ENCODE results near the gene RNF207. TPM values are rescaled to one million over a fixed set of nuclear protein-coding genes. Genes with fewer than 3 reads are reported as not detected.
A peak's percentile ranks its signal among the peaks of the same experiment; 100 is the strongest.

The RNF207 gene
- total and polyA plus RNA-seq, 4 donors = 8.0 to 14.4 (median 12.3) TPM

- ATAC-seq (ENCODE audit: insufficient read depth, low FRiP score) (no peak), DNase-seq (no peak)
- TF ChIP-seq CTCF (IDR thresholded peaks at IDR 0.05; ENCODE audit: control extremely low read depth, extremely low read depth) = no peak
- H3K27me3 ChIP-seq (ENCODE audit: control insufficient read depth in 3 of 3, insufficient read depth in 3 of 3, low read length in 2 of 3) = peaks cover 0 to 21% (median 12%) of the 10 kb centered on the region in 3 donors
- H3K4me1 ChIP-seq (ENCODE audit: control insufficient read depth in 5 of 5, insufficient read depth in 5 of 5, low read length in 5 of 5) = peaks cover 0 to 20% (median 4%) of the 10 kb centered on the region in 5 donors
- peak overlapping the region in 1 of 2 donors; percentile 98 for H3K27ac ChIP-seq (ENCODE audit: low read depth in 1 of 2, low read length in 1 of 2)
- H3K4me3 ChIP-seq = no peak overlapping the region
- H3K9me3 ChIP-seq (ENCODE audit: control insufficient read depth in 4 of 4, insufficient read depth in 3 of 4, low read length in 3 of 4) = no peaks in the 10 kb centered on the region
- no peak overlapping the region for H3K9ac ChIP-seq (ENCODE audit: insufficient read depth in 1 of 2, low read length in 2 of 2)
- 66 to 83% methylated on average over 19 of the region's 19 CpGs for WGBS, 2 donors
- H3K36me3 ChIP-seq (ENCODE audit: control insufficient read depth in 4 of 4, insufficient read depth in 4 of 4, low read length in 4 of 4) = no peaks in the 10 kb centered on the region
These were observed 1.4 kb downstream of the RNF207 start for GRCh38 chr1:6207075-6207885.

DNA sequence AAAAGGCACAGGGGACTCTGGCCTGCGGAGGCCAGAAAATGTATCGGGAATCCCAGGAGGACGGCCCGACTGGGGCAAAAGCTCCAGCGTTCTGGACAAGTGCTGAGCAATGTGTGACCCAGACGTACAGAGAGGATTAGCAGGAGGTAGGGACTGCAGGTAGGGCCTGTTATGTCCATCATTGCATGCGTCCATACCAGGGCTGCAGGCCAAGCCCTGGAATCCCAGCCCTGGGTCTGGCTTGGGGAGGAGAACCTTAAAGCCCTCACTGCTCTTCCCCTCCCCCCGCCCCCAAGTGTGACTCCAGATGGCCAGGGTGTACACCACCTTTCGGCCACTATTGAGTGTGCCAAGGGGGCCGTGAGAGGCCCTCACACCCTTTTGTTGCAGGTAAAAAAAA lies 2.0 kb downstream of the RNF207 start:
- peaks cover 0 to 20% (median 4%) of the 10 kb centered on the region in 5 donors for H3K4me1 ChIP-seq (ENCODE audit: control insufficient read depth in 5 of 5, insufficient read depth in 5 of 5, low read length in 5 of 5)
- no peak for TF ChIP-seq CTCF (IDR thresholded peaks at IDR 0.05; ENCODE audit: control extremely low read depth, extremely low read depth)
- no peaks in the 10 kb centered on the region for H3K36me3 ChIP-seq (ENCODE audit: control insufficient read depth in 4 of 4, insufficient read depth in 4 of 4, low read length in 4 of 4)
- H3K4me3 ChIP-seq = no peak overlapping the region
- H3K9me3 ChIP-seq (ENCODE audit: control insufficient read depth in 4 of 4, insufficient read depth in 3 of 4, low read length in 3 of 4) = no peaks in the 10 kb centered on the region
- WGBS, 2 donors = 82 to 89% methylated on average over 10 of the region's 10 CpGs
- peaks cover 0 to 21% (median 12%) of the 10 kb centered on the region in 3 donors for H3K27me3 ChIP-seq (ENCODE audit: control insufficient read depth in 3 of 3, insufficient read depth in 3 of 3, low read length in 2 of 3)
- DNase-seq = no peak
- H3K27ac ChIP-seq (ENCODE audit: low read depth in 1 of 2, low read length in 1 of 2) = no peak overlapping the region
- H3K9ac ChIP-seq (ENCODE audit: insufficient read depth in 1 of 2, low read length in 2 of 2) = no peak overlapping the region
- ATAC-seq (ENCODE audit: insufficient read depth, low FRiP score) = no peak

- ATAC-seq (ENCODE audit: insufficient read depth, low FRiP score) = no peak
- no peaks in the 10 kb centered on the region for H3K36me3 ChIP-seq (ENCODE audit: control insufficient read depth in 4 of 4, insufficient read depth in 4 of 4, low read length in 4 of 4)
- TF ChIP-seq CTCF (IDR thresholded peaks at IDR 0.05; ENCODE audit: control extremely low read depth, extremely low read depth) = peak; percentile 12
- no peak overlapping the region for H3K4me3 ChIP-seq
- 3 to 11% methylated on average over 77 to 99 of the region's 99 CpGs for WGBS, 2 donors
- H3K4me1 ChIP-seq (ENCODE audit: control insufficient read depth in 5 of 5, insufficient read depth in 5 of 5, low read length in 5 of 5) = peaks cover 0 to 20% (median 4%) of the 10 kb centered on the region in 5 donors
- peaks cover 0 to 21% (median 12%) of the 10 kb centered on the region in 3 donors for H3K27me3 ChIP-seq (ENCODE audit: control insufficient read depth in 3 of 3, insufficient read depth in 3 of 3, low read length in 2 of 3)
- no peak overlapping the region for H3K9ac ChIP-seq (ENCODE audit: insufficient read depth in 1 of 2, low read length in 2 of 2)
- H3K9me3 ChIP-seq (ENCODE audit: control insufficient read depth in 4 of 4, insufficient read depth in 3 of 4, low read length in 3 of 4) = no peaks in the 10 kb centered on the region
- DNase-seq = peak in 2 of 3 donors; percentile 57 to 58
- H3K27ac ChIP-seq (ENCODE audit: low read depth in 1 of 2, low read length in 1 of 2) = no peak overlapping the region
These were observed 3.1 kb downstream of the RNF207 start for GRCh38 chr1:6208723-6209660.
